K562 (cell line): ENCODE measurements around the gene SH3BP5L. TPM values are rescaled to one million over a fixed set of nuclear protein-coding genes. Genes with fewer than 3 reads are reported as not detected.
A peak's percentile ranks its signal among the peaks of the same experiment; 100 is the strongest.

Experiments
- CUX1 ChIP-seq: fragments of 200-800 bp; sonication (Bioruptor generic); IDR thresholded peaks from 2 replicates; pipeline ENCODE4 v1.6.1; 2016; ENCODE audit warnings: missing genetic modification characterization, missing compliant biosample characterization
- MGA ChIP-seq: fragments of 450-650 bp; IDR thresholded peaks from 2 replicates; pipeline ENCODE4 v1.6.1; 2016; ENCODE audit warnings: mild to moderate bottlenecking, moderate library complexity
- ZNF316 ChIP-seq: fragments of 450-650 bp; IDR thresholded peaks from 2 replicates; pipeline ENCODE4 v1.6.1; 2016
- polyA plus RNA-seq, 8 experiments: library from polyadenylated mRNA; depleted of rRNA in 4 of 8; stranded (reverse) in 5 of 8; unstranded in 3 of 8; fragments of >200 nt; fragmentation: Nextera tagmentation in 2 of 8; fragmentation: Illumina TruSeq in 1 of 8; extraction: Ambion mirVana in 2 of 8; extraction: Trizol in 1 of 8; gene quantifications; 2 replicates each; pipeline versions ENCODE4 v1.2.1 to v1.2.3, GENCODE V29; 2011 to 2014; ENCODE audit warnings: inconsistent platforms in 1 of 8, missing spikeins in 1 of 8
- total RNA-seq, 7 experiments: library from RNA; depleted of rRNA in 6 of 7; stranded (reverse); fragments of >200 nt in 6 of 7; fragmentation: Illumina TruSeq in 2 of 7; extraction: Trizol in 2 of 7; gene quantifications; 2 replicates each; pipeline versions ENCODE4 v1.2.1 to v1.2.3, GENCODE V29; 2011 to 2021; ENCODE audit warnings: low replicate concordance in 1 of 7

Gene SH3BP5L
- total and polyA plus RNA-seq, 9 of the 15 experiments (the other 6 are each of a cell fraction or from before 2014, with no cell fraction given), result 1.9 to 26.5 (median 15.8) TPM

GRCh38 chr1:248860007-248860406 is 34.3 kb upstream of the SH3BP5L start (continued):
- 0 out of 2 replicates have a peak, but pooled peaks have one; percentile 9 for TF ChIP-seq CUX1 (CRISPR knock-in tag)
- peak; percentile 69 for TF ChIP-seq ZNF316
- TF ChIP-seq MGA, result peak; percentile 4; the same call in 1 of the 2 replicates
